ENCODE data around the gene TLCD5. TPM values are rescaled to one million over a fixed set of nuclear protein-coding genes. Genes with fewer than 3 reads are reported as not detected.

The TLCD5 gene
- total RNA-seq, 4 donors from 2014 or later, result 1.3 to 9.4 (median 1.5) TPM; not detected in 1

DNA sequence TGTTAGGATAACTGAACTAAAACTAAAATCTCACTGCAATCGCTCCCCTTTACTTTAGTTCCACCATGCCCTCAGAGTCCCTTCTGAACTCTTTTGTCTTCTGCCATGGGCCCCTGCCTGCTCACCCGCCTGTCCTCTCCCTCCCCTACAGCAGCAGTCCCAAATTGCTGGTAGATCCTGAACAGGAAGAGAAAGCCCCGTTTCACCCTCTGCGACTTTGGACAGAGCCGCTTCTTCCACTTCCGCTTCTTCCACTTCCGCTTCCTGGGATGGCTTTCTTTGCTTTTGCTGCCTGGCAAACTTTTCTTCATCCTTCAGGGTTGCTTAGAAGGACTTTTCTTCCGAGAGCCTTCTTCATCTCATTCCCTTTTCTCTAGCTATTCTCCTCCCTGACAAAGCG, 35.7 kb upstream of the TLCD5 start:
- no peaks in the 10 kb centered on the region for H3K9me3 ChIP-seq
- TF ChIP-seq CTCF (IDR thresholded peaks at IDR 0.05) (no peak), EP300 (IDR thresholded peaks at IDR 0.05; ENCODE audit: low read depth) (no peak), POLR2AphosphoS5 (IDR thresholded peaks at IDR 0.05) (no peak), POLR2A (IDR thresholded peaks at IDR 0.05) (no peak)
- no peak overlapping the region for H3K27ac ChIP-seq
- H3K4me1 ChIP-seq, result no peaks in the 10 kb centered on the region
- intact Hi-C loops (cut with DNase I; ENCODE audit: low total_unique reads), result no loop called here
- H3K36me3 ChIP-seq, result no peaks in the 10 kb centered on the region
- in situ Hi-C loops (cut with MboI; ENCODE audit: low pct_ligation_motif_present in 1 of 4, low pct_unique_long_range_greater_than_20kb in 1 of 4, low sequenced_read_pairs in 3 of 4), result loop anchor here in 1 of 4 donors (25.0 kb wide), 1 partner anchor 302 kb away; no protein-coding TSS in a partner anchor
- H3K4me3 ChIP-seq, result no peak overlapping the region
- peaks cover 5% of the 10 kb centered on the region for H3K27me3 ChIP-seq
- WGBS, 2 donors (ENCODE audit: low coverage in 1 of 2), result 83 to 90% methylated on average over 9 of the region's 9 CpGs
- DNase-seq, result no peak

GRCh38 chr11:120290956-120291355, 34.1 kb upstream of the TLCD5 start:
- no peak overlapping the region for H3K27ac ChIP-seq
- intact Hi-C loops (cut with DNase I; ENCODE audit: low total_unique reads), result no loop called here
- TF ChIP-seq CTCF (IDR thresholded peaks at IDR 0.05) (no peak), EP300 (IDR thresholded peaks at IDR 0.05; ENCODE audit: low read depth) (no peak), POLR2AphosphoS5 (IDR thresholded peaks at IDR 0.05) (no peak), POLR2A (IDR thresholded peaks at IDR 0.05) (no peak)
- DNase-seq, result no peak
- H3K4me1 ChIP-seq, result peaks cover 0 to 8% (median 0%) of the 10 kb centered on the region in 4 donors
- in situ Hi-C loops (cut with MboI; ENCODE audit: low pct_ligation_motif_present in 1 of 4, low pct_unique_long_range_greater_than_20kb in 1 of 4, low sequenced_read_pairs in 3 of 4), result loop anchor here in 3 of 4 donors (10.0 to 25.0 kb wide), 3 partner anchors 56 to 304 kb away; no protein-coding TSS in a partner anchor
- no peaks in the 10 kb centered on the region for H3K9me3 ChIP-seq
- WGBS, 2 donors (ENCODE audit: low coverage in 1 of 2), result 45 to 60% methylated on average over 1 to 3 of the region's 3 CpGs
- H3K4me3 ChIP-seq, result no peak overlapping the region
- H3K36me3 ChIP-seq, result no peaks in the 10 kb centered on the region
- H3K27me3 ChIP-seq, result peaks cover 5% of the 10 kb centered on the region

DNA sequence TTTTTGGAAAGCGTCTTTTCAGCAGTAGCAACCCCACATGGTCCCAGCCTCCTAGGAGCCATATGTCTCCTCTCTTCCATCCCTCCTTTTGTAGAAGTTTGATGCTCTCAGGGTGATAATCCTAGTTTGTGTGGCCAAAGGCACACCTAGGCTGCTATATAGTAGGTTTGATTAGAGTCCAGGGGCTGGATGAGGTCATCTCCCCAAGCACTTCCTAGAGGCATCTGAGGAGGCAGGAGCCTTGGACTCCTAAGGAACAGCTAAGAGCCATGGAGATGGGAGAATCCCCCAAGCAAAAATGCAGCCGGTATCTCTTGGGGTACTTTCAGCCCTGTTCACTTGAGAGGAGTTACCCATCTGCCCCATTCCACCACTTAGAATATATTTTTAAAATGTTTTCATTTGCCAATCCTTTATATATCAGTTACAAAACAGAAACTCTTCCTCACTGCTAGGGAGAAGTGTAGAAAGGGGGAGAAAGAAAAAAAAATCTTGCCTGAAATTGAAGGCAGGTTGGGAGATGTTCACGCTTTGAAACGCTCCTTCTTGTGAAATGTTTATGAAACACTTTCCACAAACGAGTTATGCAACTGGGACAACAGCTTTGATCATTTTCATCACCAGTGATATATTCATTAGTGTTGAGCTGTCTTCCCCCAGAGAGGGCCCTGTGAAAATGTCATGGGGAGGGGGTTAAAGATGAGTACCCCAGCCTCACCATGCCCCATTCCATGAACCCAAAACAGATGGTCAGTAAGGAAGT, 31.9 kb upstream of the TLCD5 start:
- H3K27me3 ChIP-seq, result peaks cover 8% of the 10 kb centered on the region
- whole genome bisulfite sequencing, 2 donors (ENCODE audit: low coverage in 1 of 2), result 69 to 70% methylated on average over 4 to 5 of the region's 5 CpGs
- intact Hi-C loops (cut with DNase I; ENCODE audit: low total_unique reads), result no loop called here
- H3K4me3 ChIP-seq, result no peak overlapping the region
- DNase-seq, result no peak
- H3K9me3 ChIP-seq, result no peaks in the 10 kb centered on the region
- H3K27ac ChIP-seq, result no peak overlapping the region
- TF ChIP-seq POLR2A (IDR thresholded peaks at IDR 0.05) (no peak), EP300 (IDR thresholded peaks at IDR 0.05; ENCODE audit: low read depth) (no peak), CTCF (IDR thresholded peaks at IDR 0.05) (no peak), POLR2AphosphoS5 (IDR thresholded peaks at IDR 0.05) (no peak)
- in situ Hi-C loops (cut with MboI; ENCODE audit: low pct_ligation_motif_present in 1 of 4, low pct_unique_long_range_greater_than_20kb in 1 of 4, low sequenced_read_pairs in 3 of 4), result loop anchor here in 3 of 4 donors (10.0 to 25.0 kb wide), 3 partner anchors 58 to 306 kb away; no protein-coding TSS in a partner anchor
- no peaks in the 10 kb centered on the region for H3K36me3 ChIP-seq
- H3K4me1 ChIP-seq, result peaks cover 0 to 8% (median 0%) of the 10 kb centered on the region in 4 donors

DNA sequence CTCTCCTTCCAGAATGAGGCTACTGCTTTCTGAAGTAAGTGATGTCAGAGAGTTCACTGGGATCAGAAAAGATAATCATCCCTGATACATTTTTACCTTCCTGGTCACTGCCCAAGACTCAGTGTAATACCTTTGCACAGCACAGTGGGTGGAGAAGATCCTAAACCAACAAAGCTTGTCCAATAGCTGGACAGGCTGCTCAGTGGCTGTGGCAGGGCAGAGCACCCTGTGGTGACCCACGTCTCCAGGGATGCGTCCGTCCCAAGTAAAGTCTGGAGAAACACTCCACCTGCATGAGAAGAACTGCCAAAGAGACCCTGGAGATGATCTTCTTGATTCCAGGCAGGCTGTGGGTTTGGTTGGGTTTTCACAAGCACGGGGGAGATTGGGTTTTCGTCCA, 31.0 kb upstream of the TLCD5 start:
- TF ChIP-seq CTCF (IDR thresholded peaks at IDR 0.05) (no peak), POLR2A (IDR thresholded peaks at IDR 0.05) (no peak), EP300 (IDR thresholded peaks at IDR 0.05; ENCODE audit: low read depth) (no peak), POLR2AphosphoS5 (IDR thresholded peaks at IDR 0.05) (no peak)
- Histone ChIP-seq H3K4me1 (peaks cover 0 to 8% (median 0%) of the 10 kb centered on the region in 4 donors), H3K27me3 (peaks cover 8% of the 10 kb centered on the region), H3K9me3 (no peaks in the 10 kb centered on the region), H3K4me3 (no peak overlapping the region), H3K27ac (no peak overlapping the region), H3K36me3 (no peaks in the 10 kb centered on the region)
- 71% methylated on average over 5 of the region's 5 CpGs; no CpG with 5 or more reads in 1 of the 2 donors for WGBS, 2 donors (ENCODE audit: low coverage in 1 of 2)
- in situ Hi-C loops (cut with MboI; ENCODE audit: low pct_ligation_motif_present in 1 of 4, low pct_unique_long_range_greater_than_20kb in 1 of 4, low sequenced_read_pairs in 3 of 4) (loop anchor here in 3 of 4 donors (10.0 to 25.0 kb wide), 3 partner anchors 59 to 307 kb away; no protein-coding TSS in a partner anchor), intact Hi-C loops (cut with DNase I; ENCODE audit: low total_unique reads) (no loop called here)
- no peak for DNase-seq
